Epithelial cell of esophagus (primary cell): Measurements from ENCODE around the gene KRT35.

ENCODE experiments used
- DNase-seq: peaks from one replicate; pipeline ENCODE4 v3.0.0; 2010; ENCODE audit warnings: low read depth
- H3K4me3 ChIP-seq: 2 replicates; pipeline ENCODE4 v1.5.1; 2011; ENCODE audit warnings: mild to moderate bottlenecking, low read length, control low read depth
- CTCF ChIP-seq: IDR thresholded peaks from 2 replicates; pipeline ENCODE4 v1.5.1; 2011; ENCODE audit warnings: low read depth, mild to moderate bottlenecking, low read length, control low read depth, inconsistent platforms; ENCODE audit not compliant: insufficient read depth; ENCODE audit errors: missing control alignments

Gene KRT35

GRCh38 chr17:41494524-41494923, 13.6 kb upstream of the KRT35 start:
- DNase-seq, result peak; percentile 67

GRCh38 chr17:41492771-41493170, 11.8 kb upstream of the KRT35 start:
- TF ChIP-seq CTCF, result no peak
- DNase-seq, result no peak
- no peak overlapping the region for H3K4me3 ChIP-seq

More at GRCh38 chr17:41494524-41494923, 13.6 kb upstream of the KRT35 start:
- no peak for TF ChIP-seq CTCF
- H3K4me3 ChIP-seq, result no peak overlapping the region

GRCh38 chr17:41492351-41492750, 11.4 kb upstream of the KRT35 start:
- no peak for TF ChIP-seq CTCF
- no peak overlapping the region for H3K4me3 ChIP-seq
- DNase-seq, result no peak

GRCh38 chr17:41491476-41491875, 10.5 kb upstream of the KRT35 start:
- no peak for TF ChIP-seq CTCF
- no peak for DNase-seq
- no peak overlapping the region for H3K4me3 ChIP-seq

- TF ChIP-seq CTCF, result no peak
- DNase-seq, result no peak
- no peak overlapping the region for H3K4me3 ChIP-seq
These were observed 9.3 kb upstream of the KRT35 start for GRCh38 chr17:41490000-41490990.

- no peak within 1 kb of the TSS for H3K4me3 ChIP-seq
- no peak for TF ChIP-seq CTCF
- DNase-seq, result no peak
These were observed 8.6 kb upstream of the KRT35 start, which contains the start of gene KRT36 for GRCh38 chr17:41489531-41489930. TSS of gene KRT36 (minus strand) at chr17:41489910. CDS start at chr17:41489864, 46 bp downstream.
